Measurements from ENCODE around the gene AGBL5. TPM values are rescaled to one million over a fixed set of nuclear protein-coding genes. Genes with fewer than 3 reads are reported as not detected.

AGBL5 gene
- total RNA-seq, 1 donor from 2014 or later = 23.4 TPM

DNA sequence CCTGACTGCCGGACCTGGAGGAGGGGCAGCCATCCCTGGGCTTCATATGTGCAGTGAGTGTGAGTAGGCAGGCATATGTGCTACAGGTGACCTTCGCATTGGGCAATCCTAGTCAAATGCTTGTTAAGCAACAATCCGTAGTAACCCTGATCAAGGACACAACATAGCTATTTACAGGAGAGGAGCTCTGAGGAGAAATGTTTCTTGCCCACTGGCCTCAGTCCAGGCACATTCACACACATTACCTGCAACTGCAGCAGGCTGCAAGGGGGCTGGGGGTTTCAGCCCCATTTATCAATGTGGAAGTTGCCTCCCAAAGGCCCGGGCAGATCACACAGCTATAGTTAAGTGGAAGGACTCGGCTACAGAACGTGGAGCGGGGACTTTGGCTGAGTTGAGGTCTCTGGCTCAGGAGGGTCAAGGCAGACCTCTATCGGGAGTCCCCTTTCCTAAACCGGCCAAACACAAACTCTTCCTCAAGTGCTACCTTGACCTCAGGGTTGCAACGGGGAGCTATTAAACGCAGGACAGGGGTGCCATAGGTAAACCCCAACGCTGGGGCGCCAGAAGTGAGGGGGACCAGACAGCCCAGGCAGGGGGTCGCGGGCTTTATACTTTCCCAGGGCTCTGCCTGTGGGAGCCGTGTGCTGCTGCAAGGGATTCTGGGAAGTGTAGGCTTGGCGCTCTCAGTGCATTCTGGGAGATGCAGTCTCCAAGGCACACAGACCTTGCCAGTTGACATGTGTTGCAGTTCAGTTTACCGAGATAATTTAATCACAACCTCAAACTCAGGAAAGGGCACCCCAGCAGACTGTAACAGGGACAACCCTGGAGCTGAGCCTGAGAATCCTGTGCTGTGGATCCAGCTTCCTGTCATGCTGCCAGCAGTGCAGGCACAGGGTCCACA lies 44.5 kb downstream of the AGBL5 start:
- H3K4me3 Mint-ChIP-seq (ENCODE audit: unreplicated experiment) = peak overlapping the region; percentile 59
- no peaks in the 10 kb centered on the region for H3K36me3 Mint-ChIP-seq (ENCODE audit: unreplicated experiment)
- H3K27ac Mint-ChIP-seq (ENCODE audit: unreplicated experiment) = no peak overlapping the region
- peaks cover 4% of the 10 kb centered on the region for H3K4me1 Mint-ChIP-seq (ENCODE audit: unreplicated experiment)
- H3K9me3 Mint-ChIP-seq (ENCODE audit: unreplicated experiment) = no peaks in the 10 kb centered on the region
- no peaks in the 10 kb centered on the region for H3K27me3 Mint-ChIP-seq (ENCODE audit: unreplicated experiment)
- TF ChIP-seq, protein P1, sequence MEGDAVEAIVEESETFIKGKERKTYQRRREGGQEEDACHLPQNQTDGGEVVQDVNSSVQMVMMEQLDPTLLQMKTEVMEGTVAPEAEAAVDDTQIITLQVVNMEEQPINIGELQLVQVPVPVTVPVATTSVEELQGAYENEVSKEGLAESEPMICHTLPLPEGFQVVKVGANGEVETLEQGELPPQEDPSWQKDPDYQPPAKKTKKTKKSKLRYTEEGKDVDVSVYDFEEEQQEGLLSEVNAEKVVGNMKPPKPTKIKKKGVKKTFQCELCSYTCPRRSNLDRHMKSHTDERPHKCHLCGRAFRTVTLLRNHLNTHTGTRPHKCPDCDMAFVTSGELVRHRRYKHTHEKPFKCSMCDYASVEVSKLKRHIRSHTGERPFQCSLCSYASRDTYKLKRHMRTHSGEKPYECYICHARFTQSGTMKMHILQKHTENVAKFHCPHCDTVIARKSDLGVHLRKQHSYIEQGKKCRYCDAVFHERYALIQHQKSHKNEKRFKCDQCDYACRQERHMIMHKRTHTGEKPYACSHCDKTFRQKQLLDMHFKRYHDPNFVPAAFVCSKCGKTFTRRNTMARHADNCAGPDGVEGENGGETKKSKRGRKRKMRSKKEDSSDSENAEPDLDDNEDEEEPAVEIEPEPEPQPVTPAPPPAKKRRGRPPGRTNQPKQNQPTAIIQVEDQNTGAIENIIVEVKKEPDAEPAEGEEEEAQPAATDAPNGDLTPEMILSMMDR (IDR thresholded peaks at IDR 0.05) = no peak
- DNase-seq (ENCODE audit: extremely low spot score, unreplicated experiment) = peak; percentile 79

- Mint-ChIP-seq H3K4me1 (ENCODE audit: unreplicated experiment) (peaks cover 4% of the 10 kb centered on the region), H3K36me3 (ENCODE audit: unreplicated experiment) (no peaks in the 10 kb centered on the region), H3K27ac (ENCODE audit: unreplicated experiment) (no peak overlapping the region), H3K9me3 (ENCODE audit: unreplicated experiment) (no peaks in the 10 kb centered on the region), H3K4me3 (ENCODE audit: unreplicated experiment) (no peak overlapping the region), H3K27me3 (ENCODE audit: unreplicated experiment) (peaks cover 3% of the 10 kb centered on the region)
- TF ChIP-seq, protein P1 (IDR thresholded peaks at IDR 0.05) = no peak
- DNase-seq (ENCODE audit: extremely low spot score, unreplicated experiment) = no peak
These were observed 45.4 kb downstream of the AGBL5 start for GRCh38 chr2:27096748-27097297.

DNA sequence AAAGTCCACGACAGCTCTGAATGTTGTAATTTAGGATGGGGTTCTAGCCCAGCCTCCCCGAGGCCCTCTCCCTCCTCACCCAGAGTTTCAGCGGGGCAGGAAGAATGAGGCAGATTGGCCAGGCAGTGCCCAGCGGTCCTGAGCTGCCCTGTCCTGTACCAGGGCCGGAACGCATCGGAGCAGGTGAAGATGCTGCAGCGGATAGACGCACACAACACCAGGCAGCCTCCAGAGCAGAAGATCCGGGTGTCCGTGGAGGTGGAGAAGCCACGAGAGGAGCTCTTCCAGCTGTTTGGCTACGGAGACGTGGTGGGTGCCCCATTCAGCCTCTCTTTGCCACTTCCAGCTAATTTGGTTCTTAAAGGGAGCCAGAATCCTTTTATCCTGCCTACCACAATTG lies 45.9 kb downstream of the AGBL5 start:
- Mint-ChIP-seq H3K27me3 (ENCODE audit: unreplicated experiment) (peaks cover 5% of the 10 kb centered on the region), H3K9me3 (ENCODE audit: unreplicated experiment) (no peaks in the 10 kb centered on the region), H3K27ac (ENCODE audit: unreplicated experiment) (no peak overlapping the region), H3K4me1 (ENCODE audit: unreplicated experiment) (peaks cover 4% of the 10 kb centered on the region), H3K36me3 (ENCODE audit: unreplicated experiment) (no peaks in the 10 kb centered on the region), H3K4me3 (ENCODE audit: unreplicated experiment) (no peak overlapping the region)
- TF ChIP-seq, protein P1 (IDR thresholded peaks at IDR 0.05) = no peak
- DNase-seq (ENCODE audit: extremely low spot score, unreplicated experiment) = no peak

- H3K4me1 Mint-ChIP-seq (ENCODE audit: unreplicated experiment) = peaks cover 4% of the 10 kb centered on the region
- DNase-seq (ENCODE audit: extremely low spot score, unreplicated experiment) = no peak
- no peak overlapping the region for H3K27ac Mint-ChIP-seq (ENCODE audit: unreplicated experiment)
- no peaks in the 10 kb centered on the region for H3K36me3 Mint-ChIP-seq (ENCODE audit: unreplicated experiment)
- H3K4me3 Mint-ChIP-seq (ENCODE audit: unreplicated experiment) = no peak overlapping the region
- no peaks in the 10 kb centered on the region for H3K9me3 Mint-ChIP-seq (ENCODE audit: unreplicated experiment)
- H3K27me3 Mint-ChIP-seq (ENCODE audit: unreplicated experiment) = peaks cover 9% of the 10 kb centered on the region
- TF ChIP-seq, protein P1 (IDR thresholded peaks at IDR 0.05) = no peak
These were observed 48.0 kb downstream of the AGBL5 start for GRCh38 chr2:27099334-27099955.

GRCh38 chr2:27100036-27100435 lies 48.6 kb downstream of the AGBL5 start:
- H3K27ac Mint-ChIP-seq (ENCODE audit: unreplicated experiment) = no peak overlapping the region
- peaks cover 4% of the 10 kb centered on the region for H3K4me1 Mint-ChIP-seq (ENCODE audit: unreplicated experiment)
- TF ChIP-seq, protein P1 (IDR thresholded peaks at IDR 0.05) = no peak
- H3K9me3 Mint-ChIP-seq (ENCODE audit: unreplicated experiment) = no peaks in the 10 kb centered on the region
- no peaks in the 10 kb centered on the region for H3K36me3 Mint-ChIP-seq (ENCODE audit: unreplicated experiment)
- DNase-seq (ENCODE audit: extremely low spot score, unreplicated experiment) = no peak
- no peak overlapping the region for H3K4me3 Mint-ChIP-seq (ENCODE audit: unreplicated experiment)
- H3K27me3 Mint-ChIP-seq (ENCODE audit: unreplicated experiment) = peaks cover 12% of the 10 kb centered on the region
